Stimulated activated naive CD8-positive, alpha-beta T cell treated with anti-CD3 and anti-CD28 coated beads, Interleukin-15, Interleukin-2, amounts not matched to agents 100 ng/mL and 50 ng/mL, for 24 hours (primary cell): ENCODE measurements around the gene BMAL2.
A peak's percentile ranks its signal among the peaks of the same experiment; 100 is the strongest.

Source experiments
- H3K27ac Mint-ChIP-seq: one replicate; pipeline ENCODE4 v1.8.0; 2021; ENCODE audit warnings: mild to moderate bottlenecking, mixed read lengths
- H3K27me3 Mint-ChIP-seq: one replicate; pipeline ENCODE4 v1.8.0; 2021; ENCODE audit warnings: mixed read lengths
- H3K36me3 Mint-ChIP-seq: one replicate; pipeline ENCODE4 v1.8.0; 2021; ENCODE audit warnings: low read depth, mixed read lengths
- H3K4me1 Mint-ChIP-seq: one replicate; pipeline ENCODE4 v1.8.0; 2021; ENCODE audit warnings: low read depth, mixed read lengths
- H3K4me3 Mint-ChIP-seq: one replicate; pipeline ENCODE4 v1.8.0; 2021; ENCODE audit warnings: mild to moderate bottlenecking, mixed read lengths
- H3K9me3 Mint-ChIP-seq: one replicate; pipeline ENCODE4 v1.8.0; 2021; ENCODE audit warnings: mixed read lengths

Gene BMAL2

GRCh38 chr12:27304856-27305255 lies 27.8 kb upstream of the BMAL2 start:
- Mint-ChIP-seq H3K4me3 (no peak overlapping the region), H3K9me3 (no peaks in the 10 kb centered on the region), H3K27me3 (no peaks in the 10 kb centered on the region), H3K4me1 (peaks cover 13% of the 10 kb centered on the region), H3K36me3 (peaks cover 22% of the 10 kb centered on the region), H3K27ac (no peak overlapping the region)

GRCh38 chr12:27305673-27306456 lies 26.8 kb upstream of the BMAL2 start:
- H3K4me1 Mint-ChIP-seq = peaks cover 15% of the 10 kb centered on the region
- no peak overlapping the region for H3K27ac Mint-ChIP-seq
- no peaks in the 10 kb centered on the region for H3K9me3 Mint-ChIP-seq
- H3K27me3 Mint-ChIP-seq = no peaks in the 10 kb centered on the region
- peaks cover 29% of the 10 kb centered on the region for H3K36me3 Mint-ChIP-seq
- no peak overlapping the region for H3K4me3 Mint-ChIP-seq

- peak overlapping the region; percentile 31 for H3K27ac Mint-ChIP-seq
- no peaks in the 10 kb centered on the region for H3K27me3 Mint-ChIP-seq
- no peak overlapping the region for H3K4me3 Mint-ChIP-seq
- H3K36me3 Mint-ChIP-seq = peaks cover 38% of the 10 kb centered on the region
- H3K4me1 Mint-ChIP-seq = peaks cover 15% of the 10 kb centered on the region
- no peaks in the 10 kb centered on the region for H3K9me3 Mint-ChIP-seq
Measured at GRCh38 chr12:27309293-27309994, 23.2 kb upstream of the BMAL2 start.

GRCh38 chr12:27309995-27310315 lies 22.7 kb upstream of the BMAL2 start:
- Mint-ChIP-seq H3K4me1 (peaks cover 15% of the 10 kb centered on the region), H3K36me3 (peaks cover 43% of the 10 kb centered on the region), H3K27ac (peak overlapping the region; percentile 31), H3K9me3 (no peaks in the 10 kb centered on the region), H3K4me3 (no peak overlapping the region), H3K27me3 (no peaks in the 10 kb centered on the region)

GRCh38 chr12:27316947-27317346 lies 15.7 kb upstream of the BMAL2 start:
- Mint-ChIP-seq H3K36me3 (peaks cover 40% of the 10 kb centered on the region), H3K9me3 (no peaks in the 10 kb centered on the region), H3K4me1 (no peaks in the 10 kb centered on the region), H3K27ac (no peak overlapping the region), H3K4me3 (no peak overlapping the region), H3K27me3 (no peaks in the 10 kb centered on the region)

GRCh38 chr12:27319409-27319808 lies 13.2 kb upstream of the BMAL2 start:
- Mint-ChIP-seq H3K36me3 (peaks cover 31% of the 10 kb centered on the region), H3K9me3 (no peaks in the 10 kb centered on the region), H3K27ac (no peak overlapping the region), H3K27me3 (no peaks in the 10 kb centered on the region), H3K4me3 (no peak overlapping the region), H3K4me1 (peaks cover 2% of the 10 kb centered on the region)

GRCh38 chr12:27319848-27320247 lies 12.8 kb upstream of the BMAL2 start:
- Mint-ChIP-seq H3K27ac (no peak overlapping the region), H3K27me3 (no peaks in the 10 kb centered on the region), H3K4me1 (peaks cover 4% of the 10 kb centered on the region), H3K4me3 (no peak overlapping the region), H3K36me3 (peaks cover 26% of the 10 kb centered on the region), H3K9me3 (no peaks in the 10 kb centered on the region)

GRCh38 chr12:27324530-27324929 lies 8.1 kb upstream of the BMAL2 start:
- Mint-ChIP-seq H3K36me3 (peaks cover 29% of the 10 kb centered on the region), H3K27ac (no peak overlapping the region), H3K4me3 (no peak overlapping the region), H3K9me3 (no peaks in the 10 kb centered on the region), H3K27me3 (no peaks in the 10 kb centered on the region), H3K4me1 (peaks cover 10% of the 10 kb centered on the region)

- Mint-ChIP-seq H3K4me1 (peaks cover 47% of the 10 kb centered on the region), H3K9me3 (no peaks in the 10 kb centered on the region), H3K36me3 (peaks cover 17% of the 10 kb centered on the region), H3K27me3 (peaks cover 25% of the 10 kb centered on the region), H3K4me3 (peak overlapping the region; percentile 90), H3K27ac (peak overlapping the region; percentile 76)
Measured at GRCh38 chr12:27330846-27331245, 1.8 kb upstream of the BMAL2 start.

- Mint-ChIP-seq H3K9me3 (no peaks in the 10 kb centered on the region), H3K36me3 (peaks cover 12% of the 10 kb centered on the region), H3K27me3 (peaks cover 30% of the 10 kb centered on the region), H3K4me3 (peak overlapping the region; percentile 90), H3K4me1 (peaks cover 47% of the 10 kb centered on the region), H3K27ac (peak overlapping the region; percentile 76)
Measured at GRCh38 chr12:27331291-27331926, 1.2 kb upstream of the BMAL2 start.

GRCh38 chr12:27331927-27332324 lies 710 bp upstream of the BMAL2 start:
- Mint-ChIP-seq H3K27me3 (peaks cover 30% of the 10 kb centered on the region), H3K9me3 (no peaks in the 10 kb centered on the region), H3K4me3 (peak overlapping the region; percentile 90), H3K4me1 (peaks cover 47% of the 10 kb centered on the region), H3K36me3 (peaks cover 7% of the 10 kb centered on the region), H3K27ac (peak overlapping the region; percentile 76)

GRCh38 chr12:27332407-27332713 lies 276 bp upstream of the BMAL2 start:
- Mint-ChIP-seq H3K27me3 (peaks cover 32% of the 10 kb centered on the region), H3K27ac (peak overlapping the region; percentile 76), H3K36me3 (peaks cover 6% of the 10 kb centered on the region), H3K4me3 (peak overlapping the region; percentile 90), H3K4me1 (peaks cover 49% of the 10 kb centered on the region), H3K9me3 (no peaks in the 10 kb centered on the region)

GRCh38 chr12:27333403-27334009 lies 870 bp downstream of the BMAL2 start:
- Mint-ChIP-seq H3K27me3 (peaks cover 39% of the 10 kb centered on the region), H3K4me3 (peak overlapping the region; percentile 93), H3K27ac (peak overlapping the region; percentile 93), H3K4me1 (peaks cover 58% of the 10 kb centered on the region), H3K9me3 (no peaks in the 10 kb centered on the region), H3K36me3 (no peaks in the 10 kb centered on the region)

GRCh38 chr12:27334042-27334720 lies 1.5 kb downstream of the BMAL2 start:
- Mint-ChIP-seq H3K36me3 (no peaks in the 10 kb centered on the region), H3K27me3 (peaks cover 39% of the 10 kb centered on the region), H3K4me3 (peak overlapping the region; percentile 93), H3K27ac (no peak overlapping the region), H3K4me1 (peaks cover 54% of the 10 kb centered on the region), H3K9me3 (no peaks in the 10 kb centered on the region)

GRCh38 chr12:27334721-27335082 lies 2.1 kb downstream of the BMAL2 start:
- no peaks in the 10 kb centered on the region for H3K9me3 Mint-ChIP-seq
- H3K4me3 Mint-ChIP-seq = no peak overlapping the region
- peaks cover 52% of the 10 kb centered on the region for H3K4me1 Mint-ChIP-seq
- no peak overlapping the region for H3K27ac Mint-ChIP-seq
- H3K27me3 Mint-ChIP-seq = peaks cover 38% of the 10 kb centered on the region
- no peaks in the 10 kb centered on the region for H3K36me3 Mint-ChIP-seq
